ENCODE results near the gene FETUB. TPM values are rescaled to one million over a fixed set of nuclear protein-coding genes. Genes with fewer than 3 reads are reported as not detected.
"Not testable (repeated sequence)": the region's sequence is repeated elsewhere in the genome, so short reads cannot be mapped to it uniquely, and the experiment has no call there.

FETUB gene
- total RNA-seq, 1 experiment from 2014 or later = not detected

DNA sequence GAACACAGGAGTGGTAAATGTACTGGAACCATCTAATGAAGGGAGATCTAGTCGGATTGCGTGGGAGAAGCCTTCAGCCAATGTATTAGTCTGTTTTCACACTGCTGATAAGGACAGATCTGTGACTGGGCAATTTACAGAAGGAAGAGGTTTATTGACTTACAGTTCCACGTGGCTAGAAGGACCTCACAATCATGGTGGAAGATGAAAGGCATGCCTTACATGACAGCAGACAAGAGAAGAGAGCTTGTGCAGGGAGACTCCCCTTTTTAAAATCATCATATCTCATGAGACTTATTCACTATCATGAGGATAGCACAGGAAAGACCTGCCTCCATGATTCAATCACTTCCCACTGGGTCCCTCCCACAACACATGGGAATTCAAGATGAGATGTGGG lies 42.6 kb downstream of the FETUB start:
- Histone ChIP-seq H3K27ac (ENCODE audit: low read length) (no peak overlapping the region), H3K4me3 (ENCODE audit: low read length) (no peak overlapping the region), H3K36me3 (ENCODE audit: insufficient read depth, low read length) (no peaks in the 10 kb centered on the region), H3K9ac (ENCODE audit: low read length) (no peak overlapping the region), H3K9me2 (replicated peaks; ENCODE audit: insufficient read depth, low read length) (no peaks in the 10 kb centered on the region), H3K9me3 (ENCODE audit: low read length) (no peaks in the 10 kb centered on the region), H3K27me3 (ENCODE audit: low read length) (no peaks in the 10 kb centered on the region; the same call in 1 of the 2 replicates), H3K79me2 (ENCODE audit: low read length) (no peaks in the 10 kb centered on the region), H2AFZ (ENCODE audit: low read length) (no peak overlapping the region), H3K4me2 (ENCODE audit: low read depth, low read length, poor library complexity, severe bottlenecking) (no peak overlapping the region), H3K4me1 (ENCODE audit: low read length) (no peaks in the 10 kb centered on the region), H4K20me1 (ENCODE audit: insufficient read depth, low read depth, low read length) (no peaks in the 10 kb centered on the region)
- no peak for DNase-seq

DNA sequence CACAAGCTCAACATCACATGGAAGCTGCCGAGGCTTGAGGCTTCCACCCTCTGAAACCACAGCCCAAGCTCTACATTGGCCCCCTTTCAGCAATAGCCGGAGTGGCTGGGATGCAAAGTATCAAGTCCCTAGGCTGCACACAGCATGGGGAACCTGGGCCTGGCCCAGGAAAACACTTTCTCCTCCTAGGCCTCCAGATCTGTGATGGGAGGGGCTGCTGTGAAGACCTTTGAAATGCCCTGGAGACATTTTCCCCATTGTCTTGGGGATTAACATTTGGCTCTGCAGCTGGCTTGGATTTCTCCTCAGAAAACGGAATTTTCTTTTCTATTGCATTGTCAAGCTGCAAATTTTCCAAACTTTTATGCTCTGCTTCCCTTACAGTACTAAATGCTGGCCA lies 43.8 kb downstream of the FETUB start:
- Histone ChIP-seq H3K79me2 (ENCODE audit: low read length) (no peaks in the 10 kb centered on the region), H3K9me3 (ENCODE audit: low read length) (no peaks in the 10 kb centered on the region), H3K4me1 (ENCODE audit: low read length) (no peaks in the 10 kb centered on the region), H3K9ac (ENCODE audit: low read length) (no peak overlapping the region), H3K4me2 (ENCODE audit: low read depth, low read length, poor library complexity, severe bottlenecking) (no peak overlapping the region), H2AFZ (ENCODE audit: low read length) (no peak overlapping the region), H3K4me3 (ENCODE audit: low read length) (no peak overlapping the region), H3K27me3 (ENCODE audit: low read length) (no peaks in the 10 kb centered on the region; the same call in 1 of the 2 replicates), H3K27ac (ENCODE audit: low read length) (no peak overlapping the region), H4K20me1 (ENCODE audit: insufficient read depth, low read depth, low read length) (no peaks in the 10 kb centered on the region), H3K36me3 (ENCODE audit: insufficient read depth, low read length) (no peaks in the 10 kb centered on the region), H3K9me2 (replicated peaks; ENCODE audit: insufficient read depth, low read length) (no peaks in the 10 kb centered on the region)
- no peak for DNase-seq

DNA sequence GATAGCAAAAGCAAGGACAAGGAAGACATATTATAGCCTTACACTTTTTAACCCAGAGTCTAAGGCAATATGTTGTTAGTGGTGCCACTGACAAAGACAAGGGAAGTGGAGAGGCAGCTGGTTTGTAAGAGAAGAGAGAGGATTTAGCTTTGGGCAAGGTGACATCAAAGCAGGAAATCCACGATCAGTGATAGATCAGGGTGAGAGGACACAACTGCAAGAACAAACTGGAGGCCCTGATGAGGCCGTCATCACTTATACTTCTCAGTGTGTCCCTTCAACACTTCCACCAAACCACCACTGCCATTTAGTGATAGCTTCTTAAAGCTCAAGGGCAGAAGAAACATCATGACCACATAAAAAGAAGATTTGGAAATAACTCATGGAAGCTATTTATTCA lies 46.3 kb downstream of the FETUB start:
- H3K36me3 ChIP-seq (ENCODE audit: insufficient read depth, low read length) = not testable (repeated sequence)

DNA sequence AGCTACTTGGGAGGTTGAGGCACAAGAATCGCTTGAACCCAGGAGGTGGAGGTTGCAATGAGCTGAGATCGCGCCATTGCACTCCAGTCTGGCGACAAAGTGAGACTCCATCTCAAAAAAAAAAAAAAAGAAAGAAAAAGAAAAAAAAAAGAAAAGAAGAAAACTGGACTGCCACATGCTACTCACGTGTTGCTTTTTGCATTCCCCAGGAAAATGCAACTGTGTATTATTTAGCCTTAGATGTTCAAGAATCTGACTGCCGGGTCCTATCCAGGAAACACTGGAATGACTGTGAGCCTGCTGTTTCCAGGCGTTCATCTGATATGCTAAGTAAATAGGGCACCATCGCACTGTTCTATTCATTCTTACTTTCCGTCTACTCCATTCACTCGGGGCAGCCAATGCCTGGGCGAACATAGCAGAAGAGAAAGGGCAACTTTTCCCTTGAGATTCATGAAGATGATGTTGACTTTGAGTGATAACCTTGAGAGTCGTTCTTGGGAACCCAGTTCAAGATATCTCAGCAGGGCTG lies 47.0 kb downstream of the FETUB start:
- no peaks in the 10 kb centered on the region for H3K79me2 ChIP-seq (ENCODE audit: low read length)
- no peaks in the 10 kb centered on the region for H4K20me1 ChIP-seq (ENCODE audit: insufficient read depth, low read depth, low read length)
- no peaks in the 10 kb centered on the region for H3K9me3 ChIP-seq (ENCODE audit: low read length)
- no peak overlapping the region for H2AFZ ChIP-seq (ENCODE audit: low read length)
- H3K4me1 ChIP-seq (ENCODE audit: low read length) = no peaks in the 10 kb centered on the region
- H3K27ac ChIP-seq (ENCODE audit: low read length) = no peak overlapping the region
- no peak overlapping the region for H3K4me2 ChIP-seq (ENCODE audit: low read depth, low read length, poor library complexity, severe bottlenecking)
- H3K4me3 ChIP-seq (ENCODE audit: low read length) = no peak overlapping the region
- no peak for DNase-seq
- H3K36me3 ChIP-seq (ENCODE audit: insufficient read depth, low read length) = no peaks in the 10 kb centered on the region
- H3K27me3 ChIP-seq (ENCODE audit: low read length) = no peaks in the 10 kb centered on the region; the same call in 1 of the 2 replicates
- H3K9me2 ChIP-seq (replicated peaks; ENCODE audit: insufficient read depth, low read length) = no peaks in the 10 kb centered on the region
- no peak overlapping the region for H3K9ac ChIP-seq (ENCODE audit: low read length)

More for the DNA sequence above, 46.3 kb downstream of the FETUB start:
- not testable (repeated sequence) for H3K27me3 ChIP-seq (ENCODE audit: low read length); DNase-seq; H2AFZ ChIP-seq (ENCODE audit: low read length); H3K9ac ChIP-seq (ENCODE audit: low read length); H3K27ac ChIP-seq (ENCODE audit: low read length); H4K20me1 ChIP-seq (ENCODE audit: insufficient read depth, low read depth, low read length); H3K79me2 ChIP-seq (ENCODE audit: low read length); H3K4me1 ChIP-seq (ENCODE audit: low read length); H3K9me2 ChIP-seq (replicated peaks; ENCODE audit: insufficient read depth, low read length); H3K4me3 ChIP-seq (ENCODE audit: low read length); H3K4me2 ChIP-seq (ENCODE audit: low read depth, low read length, poor library complexity, severe bottlenecking); H3K9me3 ChIP-seq (ENCODE audit: low read length)

DNA sequence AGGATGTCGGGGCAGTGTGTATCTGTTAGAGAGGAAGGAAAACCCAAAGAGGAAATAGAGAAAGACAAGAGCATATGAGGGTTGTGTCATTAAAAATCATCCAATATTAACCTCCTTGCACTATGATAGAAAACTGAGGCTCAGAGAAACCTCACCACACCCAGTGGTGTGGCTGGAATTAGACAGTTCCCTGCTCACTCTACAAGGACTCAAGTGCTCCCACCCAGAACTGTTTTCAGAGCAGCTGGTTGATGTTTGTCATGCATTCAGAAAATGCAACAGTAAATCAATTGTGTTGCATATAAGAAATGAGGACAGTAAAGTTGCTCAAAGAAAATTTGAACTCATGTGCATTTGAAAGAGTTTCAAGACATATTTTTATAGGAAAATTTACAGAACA lies 50.1 kb downstream of the FETUB start:
- not testable (repeated sequence) for H3K9me3 ChIP-seq (ENCODE audit: low read length); H3K27ac ChIP-seq (ENCODE audit: low read length); H3K4me3 ChIP-seq (ENCODE audit: low read length); H3K9me2 ChIP-seq (replicated peaks; ENCODE audit: insufficient read depth, low read length); H3K4me1 ChIP-seq (ENCODE audit: low read length); DNase-seq; H3K27me3 ChIP-seq (ENCODE audit: low read length); H3K36me3 ChIP-seq (ENCODE audit: insufficient read depth, low read length); H4K20me1 ChIP-seq (ENCODE audit: insufficient read depth, low read depth, low read length); H3K79me2 ChIP-seq (ENCODE audit: low read length); H2AFZ ChIP-seq (ENCODE audit: low read length); H3K9ac ChIP-seq (ENCODE audit: low read length); H3K4me2 ChIP-seq (ENCODE audit: low read depth, low read length, poor library complexity, severe bottlenecking)

DNA sequence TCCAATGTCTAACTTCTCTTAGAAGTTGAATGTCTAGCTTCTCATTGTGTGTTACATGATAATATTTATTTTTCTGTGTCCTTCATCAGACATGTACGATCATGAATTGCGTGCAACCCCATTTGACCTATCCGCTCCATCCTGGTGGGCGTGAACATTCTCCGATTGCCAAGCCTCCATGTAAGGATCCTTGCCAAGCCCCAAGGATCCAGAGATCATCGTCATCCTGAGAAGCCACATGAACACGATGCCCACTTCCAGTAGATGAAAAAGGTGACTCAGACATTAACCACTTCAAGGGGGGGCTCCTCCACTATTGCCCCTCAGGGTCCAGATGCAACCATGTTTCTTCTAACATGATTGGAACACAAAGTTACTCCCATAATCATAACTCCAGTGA lies 51.5 kb downstream of the FETUB start:
- no peaks in the 10 kb centered on the region for H3K4me1 ChIP-seq (ENCODE audit: low read length)
- no peak overlapping the region for H3K27ac ChIP-seq (ENCODE audit: low read length)
- H3K9ac ChIP-seq (ENCODE audit: low read length) = no peak overlapping the region
- H3K36me3 ChIP-seq (ENCODE audit: insufficient read depth, low read length) = no peaks in the 10 kb centered on the region
- no peak overlapping the region for H3K4me2 ChIP-seq (ENCODE audit: low read depth, low read length, poor library complexity, severe bottlenecking)
- H2AFZ ChIP-seq (ENCODE audit: low read length) = no peak overlapping the region
- DNase-seq = no peak
- no peaks in the 10 kb centered on the region for H3K9me2 ChIP-seq (replicated peaks; ENCODE audit: insufficient read depth, low read length)
- no peaks in the 10 kb centered on the region for H3K79me2 ChIP-seq (ENCODE audit: low read length)
- H3K27me3 ChIP-seq (ENCODE audit: low read length) = no peaks in the 10 kb centered on the region
- no peak overlapping the region for H3K4me3 ChIP-seq (ENCODE audit: low read length)
- no peaks in the 10 kb centered on the region for H4K20me1 ChIP-seq (ENCODE audit: insufficient read depth, low read depth, low read length)
- no peaks in the 10 kb centered on the region for H3K9me3 ChIP-seq (ENCODE audit: low read length)

DNA sequence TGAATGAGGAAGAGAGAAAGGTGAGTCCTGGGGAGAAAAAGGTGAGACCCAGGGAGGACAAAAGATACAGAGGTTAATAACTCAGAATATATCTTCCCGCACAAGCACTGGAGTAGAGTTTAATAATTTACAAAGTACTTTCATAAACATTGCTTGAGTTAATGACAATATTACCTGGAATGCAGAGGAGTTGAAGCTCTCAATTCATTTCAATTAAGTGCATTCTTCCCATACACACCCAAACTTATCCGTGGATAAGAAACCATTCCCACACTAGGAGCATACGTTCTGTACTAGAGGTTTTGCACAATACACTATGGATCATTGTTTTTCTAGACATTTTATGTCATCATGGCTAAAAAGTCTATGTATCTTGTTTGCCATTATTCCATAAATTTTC lies 53.6 kb downstream of the FETUB start:
- Histone ChIP-seq H2AFZ (ENCODE audit: low read length) (no peak overlapping the region), H3K36me3 (ENCODE audit: insufficient read depth, low read length) (no peaks in the 10 kb centered on the region), H3K4me1 (ENCODE audit: low read length) (no peaks in the 10 kb centered on the region), H3K79me2 (ENCODE audit: low read length) (no peaks in the 10 kb centered on the region), H3K9me3 (ENCODE audit: low read length) (no peaks in the 10 kb centered on the region), H3K27me3 (ENCODE audit: low read length) (no peaks in the 10 kb centered on the region), H3K9ac (ENCODE audit: low read length) (no peak overlapping the region), H3K4me3 (ENCODE audit: low read length) (no peak overlapping the region), H4K20me1 (ENCODE audit: insufficient read depth, low read depth, low read length) (no peaks in the 10 kb centered on the region), H3K27ac (ENCODE audit: low read length) (no peak overlapping the region), H3K4me2 (ENCODE audit: low read depth, low read length, poor library complexity, severe bottlenecking) (no peak overlapping the region), H3K9me2 (replicated peaks; ENCODE audit: insufficient read depth, low read length) (no peaks in the 10 kb centered on the region)
- no peak for DNase-seq

DNA sequence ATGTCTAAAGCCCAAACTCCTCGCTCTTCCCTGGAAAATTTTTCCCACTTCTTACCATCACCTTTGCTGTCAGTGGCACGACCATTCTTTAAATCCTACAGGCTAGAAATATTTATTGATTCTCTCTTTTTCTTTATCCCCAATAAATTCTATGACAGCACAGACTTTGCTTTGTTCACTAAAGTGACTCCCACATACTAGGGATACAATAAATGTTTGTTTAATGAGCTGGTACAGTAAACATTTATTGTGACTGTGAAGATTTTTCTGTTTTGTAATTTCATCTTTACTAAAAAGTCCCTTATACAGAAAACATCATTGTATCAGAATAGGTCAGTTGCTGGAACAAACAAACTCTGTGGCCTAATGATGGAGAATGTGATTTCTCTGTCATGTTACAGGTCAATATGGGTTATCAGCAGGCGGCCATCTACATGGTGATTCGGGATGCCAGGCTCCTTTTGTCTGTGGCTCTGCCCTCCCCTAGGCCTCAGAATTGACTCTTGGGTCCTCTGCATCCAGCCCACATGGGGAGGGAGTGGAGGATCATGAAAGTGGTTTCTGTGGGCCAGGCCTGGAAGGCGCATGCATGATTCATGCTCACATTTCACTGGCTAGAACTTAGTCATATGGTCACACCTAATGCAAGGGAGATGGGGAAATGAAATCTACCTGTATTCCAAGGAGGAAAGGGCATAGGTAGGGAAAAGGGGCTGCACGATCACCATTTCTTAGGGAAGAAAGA lies 54.3 kb downstream of the FETUB start:
- Histone ChIP-seq H3K36me3 (ENCODE audit: insufficient read depth, low read length) (no peaks in the 10 kb centered on the region), H3K9ac (ENCODE audit: low read length) (no peak overlapping the region), H3K4me3 (ENCODE audit: low read length) (no peak overlapping the region), H4K20me1 (ENCODE audit: insufficient read depth, low read depth, low read length) (no peaks in the 10 kb centered on the region), H3K79me2 (ENCODE audit: low read length) (no peaks in the 10 kb centered on the region), H3K4me1 (ENCODE audit: low read length) (no peaks in the 10 kb centered on the region), H3K4me2 (ENCODE audit: low read depth, low read length, poor library complexity, severe bottlenecking) (no peak overlapping the region), H3K9me2 (replicated peaks; ENCODE audit: insufficient read depth, low read length) (no peaks in the 10 kb centered on the region), H3K9me3 (ENCODE audit: low read length) (no peaks in the 10 kb centered on the region), H3K27ac (ENCODE audit: low read length) (no peak overlapping the region), H3K27me3 (ENCODE audit: low read length) (no peaks in the 10 kb centered on the region), H2AFZ (ENCODE audit: low read length) (no peak overlapping the region)
- DNase-seq = no peak

Measured in Karpas-422 (cell line).